CD14-positive monocyte (primary cell): ENCODE measurements around the gene EGFR. TPM values are rescaled to one million over a fixed set of nuclear protein-coding genes. Genes with fewer than 3 reads are reported as not detected.

Experiments used
- DNase-seq, 3 donors: peaks; one replicate each; pipeline ENCODE4 v3.0.0-alpha.2; 2011 to 2022
- H2AFZ ChIP-seq: 2 replicates; pipeline ENCODE4 v1.6.0; 2012; ENCODE audit warnings: mild to moderate bottlenecking, low read depth, low read length, inconsistent platforms; ENCODE audit not compliant: insufficient read depth, poor library complexity, severe bottlenecking
- H3K27ac ChIP-seq, 2 donors: 1 replicate in 1 of 2; 2 replicates in 1 of 2; pipeline ENCODE4 v1.5.1; 2012 to 2013; ENCODE audit warnings: low read length in 2 of 2, control low read depth in 1 of 2, inconsistent platforms in 1 of 2, low read depth in 1 of 2, mild to moderate bottlenecking in 1 of 2
- H3K27me3 ChIP-seq, 2 donors: one replicate each; pipeline versions ENCODE4 v1.6.0 to v1.6.1; 2011 to 2013; ENCODE audit warnings: low read length in 2 of 2; ENCODE audit not compliant: control insufficient read depth in 2 of 2, insufficient read depth in 2 of 2
- H3K36me3 ChIP-seq, 2 donors: replicated peaks in 1 of 2; 1 replicate in 1 of 2; 2 replicates in 1 of 2; pipeline versions ENCODE4 v1.5.1 to v1.6.1; 2012 to 2013; ENCODE audit warnings: low read length in 2 of 2, control low read depth in 1 of 2, inconsistent platforms in 1 of 2, mild to moderate bottlenecking in 1 of 2; ENCODE audit not compliant: insufficient read depth in 2 of 2, control insufficient read depth in 1 of 2
- H3K4me1 ChIP-seq, 2 donors: 1 replicate in 1 of 2; 2 replicates in 1 of 2; pipeline versions ENCODE4 v1.5.1 to v1.6.1; 2012 to 2013; ENCODE audit warnings: low read length in 2 of 2, control low read depth in 1 of 2, inconsistent platforms in 1 of 2, mild to moderate bottlenecking in 1 of 2, moderate library complexity in 1 of 2; ENCODE audit not compliant: insufficient read depth in 2 of 2, control insufficient read depth in 1 of 2
- H3K4me2 ChIP-seq: replicated peaks from 2 replicates; pipeline ENCODE3; 2012; ENCODE audit warnings: low read length, moderate library complexity, mild to moderate bottlenecking; ENCODE audit not compliant: poor library complexity, severe bottlenecking; ENCODE audit errors: extremely low read depth
- H3K4me3 ChIP-seq, 3 experiments: fragments of 200-600 bp in 1 of 3; sonication (generic) in 1 of 3; replicated peaks in 1 of 3; 1 replicate in 2 of 3; 2 replicates in 1 of 3; pipeline ENCODE4 v1.5.1; 2011 to 2013; ENCODE audit warnings: low read length in 3 of 3, mild to moderate bottlenecking in 3 of 3, control low read depth in 2 of 3, low read depth in 2 of 3, inconsistent platforms in 1 of 3, moderate library complexity in 1 of 3
- H3K79me2 ChIP-seq: 2 replicates; pipeline ENCODE4 v1.6.0; 2012; ENCODE audit warnings: mild to moderate bottlenecking, control low read depth, inconsistent platforms, low read length, moderate library complexity; ENCODE audit not compliant: insufficient read depth
- H3K9ac ChIP-seq: 2 replicates; pipeline ENCODE4 v1.6.0; 2017; ENCODE audit warnings: low read length, mild to moderate bottlenecking; ENCODE audit not compliant: insufficient read depth, poor library complexity, severe bottlenecking
- H3K9me3 ChIP-seq, 2 donors: replicated peaks in 1 of 2; 1 replicate in 1 of 2; 2 replicates in 1 of 2; pipeline versions ENCODE4 v1.5.1 to v1.6.1; 2012 to 2013; ENCODE audit warnings: low read length in 2 of 2, control low read depth in 1 of 2; ENCODE audit not compliant: control insufficient read depth in 1 of 2, insufficient read depth in 1 of 2
- H4K20me1 ChIP-seq: 2 replicates; pipeline ENCODE4 v1.6.0; 2012; ENCODE audit warnings: mild to moderate bottlenecking, low read length, control low read depth, moderate library complexity; ENCODE audit not compliant: insufficient read depth
- H3K27ac Mint-ChIP-seq, 7 donors: one replicate each; pipeline ENCODE4 v1.8.0; 2020; ENCODE audit warnings: mild to moderate bottlenecking in 7 of 7, mixed read lengths in 7 of 7, moderate library complexity in 6 of 7, inconsistent platforms in 2 of 7
- H3K27me3 Mint-ChIP-seq, 3 donors: one replicate each; pipeline ENCODE4 v1.8.0; 2021 to 2022; ENCODE audit warnings: low read depth in 3 of 3, mild to moderate bottlenecking in 3 of 3, mixed read lengths in 3 of 3, moderate library complexity in 3 of 3, inconsistent platforms in 1 of 3
- H3K36me3 Mint-ChIP-seq, 2 donors: one replicate each; pipeline ENCODE4 v1.8.0; 2020; ENCODE audit warnings: mixed read lengths in 2 of 2, inconsistent platforms in 1 of 2, mild to moderate bottlenecking in 1 of 2
- H3K4me1 Mint-ChIP-seq: one replicate; pipeline ENCODE4 v1.8.0; 2020; ENCODE audit warnings: mild to moderate bottlenecking, mixed read lengths
- H3K4me3 Mint-ChIP-seq, 2 donors: one replicate each; pipeline ENCODE4 v1.8.0; 2020; ENCODE audit warnings: mild to moderate bottlenecking in 2 of 2, mixed read lengths in 2 of 2, moderate library complexity in 1 of 2
- H3K9me3 Mint-ChIP-seq, 7 donors: one replicate each; pipeline ENCODE4 v1.8.0; 2020 to 2022; ENCODE audit warnings: mixed read lengths in 7 of 7, mild to moderate bottlenecking in 6 of 7, moderate library complexity in 6 of 7, inconsistent platforms in 2 of 7
- WGBS: methylation state at CpG from one replicate; pipeline ENCODE4 v1.1.5; 2013; ENCODE audit warnings: missing lambda C conversion rate; ENCODE audit not compliant: insufficient coverage; 5-methylcytosine and 5-hydroxymethylcytosine counted together
- intact Hi-C, 2 donors: fragments of 100-400 bp; cut with micrococcal nuclease; formaldehyde crosslinking; loops; one replicate each; pipeline versions ENCODE4 v1.15.0 to v1.15.1; 2023
- polyA plus RNA-seq, 3 donors: library from polyadenylated mRNA; depleted of rRNA in 1 of 3; unstranded in 2 of 3; stranded (reverse) in 1 of 3; fragments of 300-500 nt in 2 of 3; fragments of >200 nt in 1 of 3; fragmentation: Illumina TruSeq in 2 of 3; gene quantifications; 1 replicate in 2 of 3; 2 replicates in 1 of 3; pipeline ENCODE4 v1.2.3, GENCODE V29; 2012 to 2021
- TF ChIP-seq, protein P1 (sequence below): fragments of 200-600 bp; IDR thresholded peaks from one replicate; pipeline ENCODE4 v1.8.0; 2022; ENCODE audit warnings: antibody characterized with exemption, mild to moderate bottlenecking

The EGFR gene
- polyA plus RNA-seq, 3 donors, result not detected

DNA sequence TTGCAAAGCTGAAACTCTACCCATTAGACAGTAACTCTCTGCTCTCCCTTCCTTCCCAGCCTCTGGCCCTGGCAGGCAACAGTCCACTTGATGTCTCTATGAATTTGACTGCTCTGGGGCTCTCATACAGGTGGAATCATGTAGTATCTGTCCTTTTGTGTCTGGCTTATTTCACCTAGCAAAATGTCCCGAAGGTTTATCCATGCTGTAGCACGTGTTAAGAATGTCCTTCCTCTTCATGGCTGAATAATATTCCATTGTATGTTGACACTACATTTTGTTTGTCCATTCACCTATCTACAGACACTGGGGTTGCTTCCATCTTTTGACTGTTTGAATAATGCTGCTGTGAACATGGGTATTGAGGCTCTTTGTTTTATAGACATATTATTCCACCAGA is 128.9 kb downstream of the EGFR start:
- DNase-seq, result no peak
- Histone ChIP-seq H3K36me3 (no peaks in the 10 kb centered on the region), H3K79me2 (no peaks in the 10 kb centered on the region), H2AFZ (no peak overlapping the region), H3K4me2 (no peak overlapping the region), H4K20me1 (no peaks in the 10 kb centered on the region), H3K27ac (no peak overlapping the region), H3K9ac (no peak overlapping the region), H3K4me3 (no peak overlapping the region), H3K9me3 (no peaks in the 10 kb centered on the region), H3K27me3 (no peaks in the 10 kb centered on the region), H3K4me1 (no peaks in the 10 kb centered on the region)
- Mint-ChIP-seq H3K36me3 (no peaks in the 10 kb centered on the region), H3K4me3 (no peak overlapping the region), H3K27ac (no peak overlapping the region), H3K27me3 (peaks cover 0 to 3% (median 1%) of the 10 kb centered on the region in 3 donors), H3K9me3 (peaks cover 0 to 8% (median 0%) of the 10 kb centered on the region in 7 donors), H3K4me1 (no peaks in the 10 kb centered on the region)
- intact Hi-C loops, result no loop called here
- WGBS, result no CpG with 5 or more reads among the region's 2 CpGs
- TF ChIP-seq, protein P1, sequence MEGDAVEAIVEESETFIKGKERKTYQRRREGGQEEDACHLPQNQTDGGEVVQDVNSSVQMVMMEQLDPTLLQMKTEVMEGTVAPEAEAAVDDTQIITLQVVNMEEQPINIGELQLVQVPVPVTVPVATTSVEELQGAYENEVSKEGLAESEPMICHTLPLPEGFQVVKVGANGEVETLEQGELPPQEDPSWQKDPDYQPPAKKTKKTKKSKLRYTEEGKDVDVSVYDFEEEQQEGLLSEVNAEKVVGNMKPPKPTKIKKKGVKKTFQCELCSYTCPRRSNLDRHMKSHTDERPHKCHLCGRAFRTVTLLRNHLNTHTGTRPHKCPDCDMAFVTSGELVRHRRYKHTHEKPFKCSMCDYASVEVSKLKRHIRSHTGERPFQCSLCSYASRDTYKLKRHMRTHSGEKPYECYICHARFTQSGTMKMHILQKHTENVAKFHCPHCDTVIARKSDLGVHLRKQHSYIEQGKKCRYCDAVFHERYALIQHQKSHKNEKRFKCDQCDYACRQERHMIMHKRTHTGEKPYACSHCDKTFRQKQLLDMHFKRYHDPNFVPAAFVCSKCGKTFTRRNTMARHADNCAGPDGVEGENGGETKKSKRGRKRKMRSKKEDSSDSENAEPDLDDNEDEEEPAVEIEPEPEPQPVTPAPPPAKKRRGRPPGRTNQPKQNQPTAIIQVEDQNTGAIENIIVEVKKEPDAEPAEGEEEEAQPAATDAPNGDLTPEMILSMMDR, result no peak

DNA sequence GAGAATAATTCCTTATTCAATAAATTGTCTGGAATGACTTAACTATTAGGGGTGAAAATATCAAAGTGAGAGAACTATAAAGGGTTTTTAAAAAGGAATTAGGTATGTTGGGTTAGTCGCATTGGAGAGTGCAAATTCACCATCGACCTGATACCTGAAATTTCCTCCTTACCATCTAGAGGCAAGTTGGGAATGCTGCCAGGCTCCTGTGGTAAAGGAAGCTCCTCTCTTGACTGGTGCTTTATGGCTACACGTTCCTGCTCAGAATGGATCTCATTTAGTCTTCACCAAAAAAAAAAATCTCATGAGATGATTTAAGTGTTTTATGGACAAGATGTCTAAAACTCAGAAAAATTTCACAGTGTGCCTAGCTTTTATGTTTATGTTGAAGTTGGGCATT is 129.8 kb downstream of the EGFR start:
- intact Hi-C loops, result no loop called here
- Mint-ChIP-seq H3K4me3 (no peak overlapping the region), H3K27me3 (peaks cover 0 to 3% (median 1%) of the 10 kb centered on the region in 3 donors), H3K27ac (no peak overlapping the region), H3K4me1 (no peaks in the 10 kb centered on the region), H3K9me3 (peaks cover 0 to 4% (median 0%) of the 10 kb centered on the region in 7 donors), H3K36me3 (no peaks in the 10 kb centered on the region)
- H3K27me3 ChIP-seq, result no peaks in the 10 kb centered on the region
- no peaks in the 10 kb centered on the region for H3K79me2 ChIP-seq
- no peak for DNase-seq
- no peak overlapping the region for H3K27ac ChIP-seq
- H2AFZ ChIP-seq, result no peak overlapping the region
- H3K36me3 ChIP-seq, result no peaks in the 10 kb centered on the region
- WGBS, result no CpG with 5 or more reads among the region's 3 CpGs
- H3K9me3 ChIP-seq, result no peaks in the 10 kb centered on the region
- H3K4me1 ChIP-seq, result no peaks in the 10 kb centered on the region
- TF ChIP-seq, protein P1, result no peak
- no peaks in the 10 kb centered on the region for H4K20me1 ChIP-seq
- H3K4me2 ChIP-seq, result no peak overlapping the region
- H3K9ac ChIP-seq, result no peak overlapping the region
- H3K4me3 ChIP-seq, result no peak overlapping the region
